Hepatocyte (in vitro differentiated cells): ENCODE data around the gene MID1. TPM values are rescaled to one million over a fixed set of nuclear protein-coding genes. Genes with fewer than 3 reads are reported as not detected.

ENCODE experiments used
- DNase-seq: peaks from one replicate; pipeline ENCODE4 v3.0.0-alpha.2; 2016; ENCODE audit warnings: low spot score
- H2AFZ ChIP-seq: fragments of 200-600 bp; sonication (generic); 2 replicates; pipeline ENCODE4 v1.6.0; 2016; ENCODE audit warnings: antibody characterized with exemption, mild to moderate bottlenecking
- H3K27ac ChIP-seq: fragments of 200-600 bp; sonication (generic); 2 replicates; pipeline ENCODE4 v1.5.1; 2016; ENCODE audit warnings: mild to moderate bottlenecking
- H3K27me3 ChIP-seq: fragments of 200-600 bp; sonication (generic); 2 replicates; pipeline ENCODE4 v1.6.1; 2016
- H3K36me3 ChIP-seq: fragments of 200-600 bp; sonication (generic); replicated peaks from 2 replicates; pipeline ENCODE4 v1.5.1; 2016; ENCODE audit warnings: low read depth; ENCODE audit not compliant: insufficient read depth
- H3K4me1 ChIP-seq: fragments of 200-600 bp; sonication (generic); 2 replicates; pipeline ENCODE4 v1.5.1; 2016; ENCODE audit warnings: mild to moderate bottlenecking, moderate library complexity; ENCODE audit not compliant: insufficient read depth
- H3K4me2 ChIP-seq: fragments of 200-600 bp; sonication (generic); 2 replicates; pipeline ENCODE4 v1.6.0; 2016
- H3K4me3 ChIP-seq: fragments of 200-600 bp; sonication (generic); 2 replicates; pipeline ENCODE4 v1.5.1; 2016; ENCODE audit warnings: mild to moderate bottlenecking
- H3K79me2 ChIP-seq: fragments of 200-600 bp; sonication (generic); 2 replicates; pipeline ENCODE4 v1.6.0; 2017; ENCODE audit warnings: mild to moderate bottlenecking
- H3K9me2 ChIP-seq: fragments of 200-600 bp; sonication (generic); replicated peaks from 2 replicates; pipeline ENCODE4 v1.6.0; 2017; ENCODE audit warnings: mild to moderate bottlenecking; ENCODE audit not compliant: insufficient read depth
- H3K9me3 ChIP-seq: fragments of 200-600 bp; sonication (generic); 2 replicates; pipeline ENCODE4 v1.5.1; 2016; ENCODE audit warnings: low read depth, mild to moderate bottlenecking
- H4K20me1 ChIP-seq: fragments of 200-600 bp; sonication (generic); 2 replicates; pipeline ENCODE4 v1.6.0; 2016; ENCODE audit warnings: mild to moderate bottlenecking; ENCODE audit not compliant: insufficient read depth, poor library complexity, severe bottlenecking
- CTCF ChIP-seq: fragments of 200-600 bp; sonication (generic); IDR thresholded peaks from 2 replicates; pipeline ENCODE4 v1.5.1; 2016; ENCODE audit warnings: antibody characterized with exemption, mild to moderate bottlenecking; ENCODE audit not compliant: poor library complexity
- EZH2 ChIP-seq: fragments of 200-600 bp; sonication (generic); IDR thresholded peaks from 2 replicates; pipeline ENCODE4 v1.6.1; 2016; ENCODE audit warnings: antibody characterized with exemption, mild to moderate bottlenecking, borderline replicate concordance
- EZH2phosphoT487 ChIP-seq: fragments of 200-600 bp; sonication (generic); IDR thresholded peaks from one replicate; pipeline ENCODE4 v1.6.1; 2018; ENCODE audit warnings: antibody characterized with exemption, mild to moderate bottlenecking, low read depth, moderate library complexity; ENCODE audit not compliant: unreplicated experiment, severe bottlenecking
- WGBS: methylation state at CpG from one replicate; pipeline ENCODE4 v1.1.6; 2016; ENCODE audit warnings: low lambda C conversion rate; ENCODE audit errors: missing lambda C conversion rate; 5-methylcytosine and 5-hydroxymethylcytosine counted together
- polyA plus RNA-seq: library from polyadenylated mRNA; unstranded; fragments of >200 nt; fragmentation: Nextera tagmentation; extraction: Ambion mirVana; gene quantifications from 2 replicates; pipeline ENCODE4 v1.2.1, GENCODE V29; 2016
- total RNA-seq: library from RNA; depleted of rRNA; stranded (reverse); fragments of >200 nt; gene quantifications from 2 replicates; pipeline ENCODE4 v1.2.3, GENCODE V29; 2014

Gene MID1
- total and polyA plus RNA-seq, 2 experiments from 2014 or later = 21.1 to 21.3 TPM

GRCh38 chrX:10636337-10636736 lies 16.0 kb upstream of the MID1 start:
- H3K79me2 ChIP-seq = no peaks in the 10 kb centered on the region
- no peak overlapping the region for H2AFZ ChIP-seq
- peak overlapping the region; percentile 3 for H3K27ac ChIP-seq
- no peaks in the 10 kb centered on the region for H3K4me1 ChIP-seq
- no peaks in the 10 kb centered on the region for H3K27me3 ChIP-seq
- H4K20me1 ChIP-seq = no peaks in the 10 kb centered on the region
- no peak overlapping the region for H3K4me3 ChIP-seq
- TF ChIP-seq EZH2phosphoT487 (no peak), CTCF (peak; percentile 51), EZH2 (no peak)
- H3K4me2 ChIP-seq = no peak overlapping the region
- H3K36me3 ChIP-seq = no peaks in the 10 kb centered on the region
- no peaks in the 10 kb centered on the region for H3K9me2 ChIP-seq
- 48% methylated on average over 3 of the region's 3 CpGs for WGBS
- peak; percentile 46 for DNase-seq
- no peaks in the 10 kb centered on the region for H3K9me3 ChIP-seq

DNA sequence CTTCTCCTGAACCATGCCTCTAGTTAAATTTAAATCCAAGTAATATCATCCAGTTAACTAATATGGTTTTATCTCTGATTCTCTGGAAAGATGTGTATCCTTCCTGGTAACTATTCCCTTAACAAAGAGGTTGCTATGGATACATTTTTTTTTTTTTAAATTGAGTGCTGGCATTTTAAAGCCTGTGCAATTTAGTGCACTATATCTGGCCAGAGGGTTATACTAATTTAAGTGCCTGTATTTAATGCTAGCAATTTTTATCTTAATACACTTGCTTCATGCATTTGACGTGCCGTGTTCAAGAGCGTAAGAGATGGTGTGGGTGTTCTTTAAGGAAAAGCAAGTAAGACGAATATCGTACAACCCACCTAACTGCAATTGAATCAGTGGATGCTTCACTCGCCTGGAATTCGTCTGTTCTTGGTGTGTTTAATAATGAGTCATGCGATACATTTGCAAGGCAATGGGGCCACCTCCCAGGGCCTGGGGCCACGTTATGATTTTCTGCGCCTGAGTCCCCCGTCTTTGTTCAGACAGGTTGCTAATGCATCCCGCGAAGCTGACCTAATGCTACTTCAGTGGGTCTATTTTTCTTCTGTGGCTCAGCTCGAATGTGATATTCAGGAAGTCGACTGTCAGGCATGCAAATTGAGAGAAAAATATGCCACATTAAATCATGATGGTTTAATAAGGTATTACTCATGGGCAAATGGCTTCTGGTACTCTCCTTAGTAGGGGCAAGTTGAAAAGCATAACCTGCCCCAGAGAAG lies 14.2 kb upstream of the MID1 start:
- no peak for DNase-seq
- Histone ChIP-seq H3K9me2 (no peaks in the 10 kb centered on the region), H3K36me3 (no peaks in the 10 kb centered on the region), H3K27me3 (no peaks in the 10 kb centered on the region), H3K79me2 (no peaks in the 10 kb centered on the region), H2AFZ (no peak overlapping the region), H3K4me3 (no peak overlapping the region), H3K4me2 (no peak overlapping the region), H3K9me3 (no peaks in the 10 kb centered on the region), H3K27ac (peak overlapping the region; percentile 54), H4K20me1 (no peaks in the 10 kb centered on the region), H3K4me1 (no peaks in the 10 kb centered on the region)
- TF ChIP-seq EZH2phosphoT487 (no peak), EZH2 (no peak), CTCF (no peak)
- 63% methylated on average over 15 of the region's 15 CpGs for WGBS

DNA sequence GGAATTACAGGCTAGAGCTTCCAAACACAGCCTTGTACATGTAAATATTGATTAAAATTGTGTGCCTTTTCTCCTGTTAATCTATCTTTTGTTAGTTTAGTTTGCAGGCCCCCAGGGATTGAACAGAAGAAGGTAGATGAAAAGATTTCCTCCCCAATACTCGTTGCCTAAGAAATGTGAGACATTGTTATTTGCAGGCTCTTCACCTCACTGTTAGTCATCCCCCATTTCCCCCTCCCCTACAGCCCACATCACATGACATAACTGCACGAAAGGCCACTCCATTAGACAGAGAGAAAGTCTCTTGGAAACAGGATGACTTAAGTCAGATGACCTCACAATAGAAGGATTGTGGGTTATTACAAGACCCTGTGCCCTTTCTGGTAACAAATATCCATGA lies 13.3 kb upstream of the MID1 start:
- Histone ChIP-seq H3K4me3 (no peak overlapping the region), H3K27me3 (no peaks in the 10 kb centered on the region), H3K27ac (peak overlapping the region; percentile 54), H3K9me2 (no peaks in the 10 kb centered on the region), H4K20me1 (no peaks in the 10 kb centered on the region), H3K36me3 (no peaks in the 10 kb centered on the region), H2AFZ (no peak overlapping the region), H3K4me2 (no peak overlapping the region), H3K4me1 (no peaks in the 10 kb centered on the region), H3K79me2 (no peaks in the 10 kb centered on the region), H3K9me3 (no peaks in the 10 kb centered on the region)
- peak; percentile 54 for DNase-seq
- WGBS = 28% methylated on average over 2 of the region's 2 CpGs
- no peak for TF ChIP-seq CTCF
- no peak for TF ChIP-seq EZH2
- TF ChIP-seq EZH2phosphoT487 = no peak
